DMS 273 (cell line): ENCODE measurements around the gene GOLGA8M.
"Not testable (repeated sequence)": the region's sequence is repeated elsewhere in the genome, so short reads cannot be mapped to it uniquely, and the experiment has no call there.

ENCODE experiments used
- DNase-seq: peaks from one replicate; lab custom pipeline; 2025; ENCODE audit not compliant: unreplicated experiment; lab: John Stamatoyannopoulos, UW

GOLGA8M gene

DNA sequence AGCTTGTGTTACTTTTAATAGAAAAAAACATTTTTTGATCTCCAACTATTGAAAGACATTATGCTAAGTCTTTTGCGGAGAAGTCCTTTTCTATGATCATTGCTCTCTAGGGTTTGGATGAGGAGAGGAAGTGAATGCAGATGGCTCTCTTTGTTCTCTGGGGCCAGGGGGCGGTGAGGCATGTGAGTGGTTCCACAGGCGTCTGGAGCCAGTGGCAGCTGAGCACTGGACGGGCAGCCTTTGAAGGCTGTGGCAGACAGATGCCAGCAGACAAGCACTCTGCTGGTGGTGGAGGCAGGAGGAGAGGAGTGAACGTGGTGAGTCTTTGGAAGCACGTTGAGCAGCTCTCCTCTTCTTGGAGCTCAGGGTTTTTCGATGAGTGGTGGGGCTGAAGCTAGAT lies 51.5 kb downstream of the GOLGA8M start:
- DNase-seq: not testable (repeated sequence)

DNA sequence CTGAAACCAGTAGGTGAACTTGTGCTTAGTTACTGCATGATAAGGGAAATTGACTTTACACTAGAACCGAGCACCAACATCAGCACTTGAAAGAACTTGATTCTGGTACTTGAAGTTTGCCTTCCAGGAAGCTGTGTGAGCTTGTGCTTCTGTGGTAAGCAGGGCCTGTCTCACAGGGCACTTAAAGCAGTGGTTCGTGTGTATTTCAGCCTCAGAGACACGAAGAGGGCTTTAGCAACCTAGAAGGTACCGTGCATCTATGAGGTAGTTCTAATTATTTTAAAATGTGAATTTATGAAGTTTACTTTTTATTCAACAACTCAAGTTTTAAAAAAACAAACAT lies 56.2 kb downstream of the GOLGA8M start:
- not testable (repeated sequence) for DNase-seq

DNA sequence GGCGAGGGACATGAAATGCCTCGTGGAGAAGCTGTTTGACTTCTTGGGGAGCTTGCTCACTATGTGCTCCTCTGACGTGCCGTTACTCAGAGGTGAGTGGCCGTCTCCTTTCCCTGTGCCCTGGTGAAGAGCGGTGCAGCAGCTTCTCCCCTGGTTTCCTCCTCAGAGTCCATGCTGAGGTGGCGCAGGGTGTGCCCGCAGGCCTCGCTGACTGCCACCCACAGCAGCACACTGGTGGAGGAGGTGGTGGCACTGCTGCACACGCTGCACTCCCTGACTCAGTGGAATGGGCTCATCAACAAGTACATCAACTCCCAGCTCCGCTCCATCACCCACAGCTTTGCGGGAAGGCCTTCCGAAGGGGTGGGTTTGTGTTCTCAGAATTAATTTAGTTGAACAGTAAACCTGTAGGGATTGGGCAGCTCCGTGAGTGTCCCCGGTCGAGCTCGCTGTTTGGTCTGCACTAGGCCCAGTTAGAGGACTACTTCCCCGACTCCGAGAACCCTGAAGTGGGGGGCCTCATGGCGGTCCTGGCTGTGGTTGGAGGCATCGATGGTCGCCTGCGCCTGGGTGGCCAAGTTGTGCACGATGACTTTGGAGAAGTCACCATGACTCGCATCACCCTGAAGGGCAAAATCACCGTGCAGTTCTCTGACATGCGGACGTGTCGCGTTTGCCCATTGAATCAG lies 56.7 kb downstream of the GOLGA8M start:
- DNase-seq: not testable (repeated sequence)

DNA sequence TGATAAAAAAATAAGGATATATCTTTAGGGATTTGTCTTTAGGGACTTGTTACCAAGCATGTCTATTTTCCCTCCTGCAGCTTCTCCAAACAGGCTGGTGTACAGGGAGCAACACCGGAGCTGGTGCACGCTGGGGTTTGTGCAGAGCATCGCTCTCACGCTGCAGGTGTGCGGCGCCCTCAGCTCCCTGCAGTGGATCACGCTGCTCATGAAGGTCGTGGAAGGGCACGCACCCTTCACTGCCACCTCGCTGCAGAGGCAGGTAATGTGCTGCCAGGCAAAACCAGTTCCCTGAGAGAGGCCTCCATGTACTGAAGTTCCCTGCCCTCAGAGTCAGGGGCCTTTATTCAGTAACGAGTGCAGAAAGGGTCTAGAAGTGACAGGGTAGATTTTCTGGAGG lies 58.0 kb downstream of the GOLGA8M start:
- DNase-seq: not testable (repeated sequence)

GRCh38 chr15:28652538-28652937 lies 59.7 kb downstream of the GOLGA8M start:
- not testable (repeated sequence) for DNase-seq
